GM12878 (cell line): ENCODE measurements around the gene PRUNE2. TPM values are rescaled to one million over a fixed set of nuclear protein-coding genes. Genes with fewer than 3 reads are reported as not detected.

Experiments
- ATAC-seq: fragments of 200-7000 bp; cut with Tn5 transposase; 3 replicates; pipeline ENCODE4 v1.9.1; 2020; ENCODE audit warnings: mild to moderate bottlenecking, moderate library complexity
- BruUV-seq: library from RNA; stranded (reverse); fragments of 400-500 nt; replicated peaks from 2 replicates; lab custom pipeline; 2021; lab: Mats Ljungman, UMichigan
- CTCF ChIA-PET: fragments of 300-600 bp; sonication (Branson Sonifier 250); formaldehyde crosslinking; extraction: SDS; loops from one replicate; lab custom pipeline; 2021; ENCODE audit warnings: inconsistent platforms; lab: Yijun Ruan, JAX
- POLR2A ChIA-PET: fragments of 350-600 bp; formaldehyde crosslinking; extraction: SDS; loops from one replicate; lab custom pipeline; 2021; ENCODE audit warnings: inconsistent platforms; lab: Charles Lee
- RAD21 ChIA-PET: fragments of 300-600 bp; sonication (Branson Sonifier 250); formaldehyde crosslinking; loops from one replicate; lab custom pipeline; 2023; ENCODE audit warnings: antibody characterized with exemption; ENCODE audit not compliant: unreplicated experiment; lab: Charles Lee
- SMC1A ChIA-PET: fragments of 300-600 bp; sonication (Branson Sonifier 250); formaldehyde crosslinking; loops from one replicate; lab custom pipeline; 2023; ENCODE audit not compliant: unreplicated experiment, uncharacterized antibody; lab: Charles Lee
- DNase-seq: peaks from one replicate; pipeline ENCODE4 v3.0.0-alpha.2; 2011; ENCODE audit warnings: low read depth, low spot score
- FAIRE-seq: peaks from 3 replicates; lab custom pipeline; 2011; peaks lifted over from hg19 to GRCh38; lab: Jason Lieb, UNC
- H2AFZ ChIP-seq: 2 replicates; pipeline ENCODE4 v1.6.0; 2011; ENCODE audit warnings: low read depth, low read length, control low read depth; ENCODE audit not compliant: control insufficient read depth
- H3K27ac ChIP-seq: 2 replicates; pipeline ENCODE4 v1.5.1; 2011; ENCODE audit warnings: control low read depth; ENCODE audit not compliant: control insufficient read depth, insufficient read depth
- H3K27me3 ChIP-seq, 2 experiments: replicated peaks in 1 of 2; 2 replicates each; pipeline versions ENCODE4 v1.6.0 to v1.6.1; 2011; ENCODE audit warnings: low read length in 1 of 2; ENCODE audit not compliant: control insufficient read depth in 2 of 2, insufficient read depth in 2 of 2
- H3K36me3 ChIP-seq, 2 experiments: 2 replicates each; pipeline ENCODE4 v1.5.1; 2011; ENCODE audit warnings: low read length in 1 of 2; ENCODE audit not compliant: control insufficient read depth in 2 of 2, insufficient read depth in 2 of 2
- H3K4me1 ChIP-seq: 2 replicates; pipeline ENCODE4 v1.6.1; 2011; ENCODE audit warnings: mild to moderate bottlenecking, low read length, moderate library complexity, mixed read lengths; ENCODE audit not compliant: control insufficient read depth, insufficient read depth
- H3K4me2 ChIP-seq: 2 replicates; pipeline ENCODE4 v1.6.0; 2011; ENCODE audit warnings: control low read depth; ENCODE audit not compliant: control insufficient read depth, insufficient read depth
- H3K4me3 ChIP-seq: fragments of 200-600 bp; sonication (generic); 2 replicates; pipeline ENCODE4 v1.5.1; 2016
- H3K79me2 ChIP-seq: 2 replicates; pipeline ENCODE4 v1.6.0; 2011; ENCODE audit warnings: low read length; ENCODE audit not compliant: control insufficient read depth, insufficient read depth
- H3K9ac ChIP-seq: 2 replicates; pipeline ENCODE4 v1.8.0; 2011; ENCODE audit warnings: low read length, control low read depth, mixed read lengths; ENCODE audit not compliant: control insufficient read depth, insufficient read depth
- H3K9me3 ChIP-seq: replicated peaks from 3 replicates; pipeline ENCODE4 v1.5.1; 2011; ENCODE audit warnings: mild to moderate bottlenecking, low read length; ENCODE audit not compliant: control insufficient read depth, insufficient read depth
- H4K20me1 ChIP-seq: 2 replicates; pipeline ENCODE4 v1.6.0; 2011; ENCODE audit not compliant: control insufficient read depth, insufficient read depth
- CREM ChIP-seq: IDR thresholded peaks from 2 replicates; pipeline ENCODE4 v1.6.1; 2014; ENCODE audit warnings: antibody characterized with exemption, low read depth
- E2F4 ChIP-seq: IDR thresholded peaks from 2 replicates; pipeline ENCODE4 v1.6.1; 2012; ENCODE audit warnings: low read depth, low read length, improper control_type of control experiment
- EED ChIP-seq: sonication (generic); IDR thresholded peaks from 2 replicates; pipeline ENCODE4 v1.6.1; 2016; ENCODE audit warnings: antibody characterized with exemption, low read depth
- ELK1 ChIP-seq: IDR thresholded peaks from 2 replicates; pipeline ENCODE4 v1.6.1; 2012; ENCODE audit warnings: low read depth, low read length, improper control_type of control experiment
- PML ChIP-seq: IDR thresholded peaks from 2 replicates; pipeline ENCODE4 v1.6.1; 2012; ENCODE audit warnings: low read length, inconsistent platforms
- RELA ChIP-seq: fragments of 450-650 bp; IDR thresholded peaks from 2 replicates; pipeline ENCODE4 v1.8.0; 2014; ENCODE audit warnings: borderline replicate concordance; ENCODE audit not compliant: partially characterized antibody
- REST ChIP-seq: IDR thresholded peaks from 2 replicates; pipeline ENCODE4 v1.6.1; 2012; ENCODE audit warnings: mild to moderate bottlenecking, low read depth, low read length
- SIN3A ChIP-seq: IDR thresholded peaks from 2 replicates; pipeline ENCODE4 v1.6.1; 2012; ENCODE audit warnings: low read depth, low read length, improper control_type of control experiment
- TBL1XR1 ChIP-seq: IDR thresholded peaks from 2 replicates; pipeline ENCODE4 v1.6.1; 2012; ENCODE audit warnings: low read depth, low read length, improper control_type of control experiment
- ZSCAN29 ChIP-seq: fragments of 450-650 bp; IDR thresholded peaks from 2 replicates; pipeline ENCODE4 v1.6.1; 2017; ENCODE audit warnings: mild to moderate bottlenecking, moderate library complexity
- WGBS: methylation state at CpG from one replicate; pipeline ENCODE4 v1.1.6; 2016; ENCODE audit warnings: low lambda C conversion rate; ENCODE audit not compliant: insufficient replicate concordance, insufficient coverage; ENCODE audit errors: missing lambda C conversion rate; 5-methylcytosine and 5-hydroxymethylcytosine counted together
- in situ Hi-C: fragments of 300-500 bp; cut with MboI; formaldehyde crosslinking; loops from 9 replicates; pipeline ENCODE4 v1.14.3; 2018; ENCODE audit warnings: mixed read lengths
- intact Hi-C: fragments of 100-400 bp; cut with micrococcal nuclease; formaldehyde crosslinking; loops from one replicate; pipeline ENCODE4 v1.14.2; 2022; ENCODE audit not compliant: unreplicated experiment
- polyA plus RNA-seq, 11 experiments: library from polyadenylated mRNA; depleted of rRNA in 4 of 11; unstranded in 6 of 11; stranded (reverse) in 5 of 11; fragments of >200 nt; fragmentation: Nextera tagmentation in 4 of 11; fragmentation: Illumina TruSeq in 1 of 11; extraction: Ambion mirVana in 4 of 11; extraction: Trizol in 1 of 11; gene quantifications; 1 replicate in 1 of 11; 2 replicates in 10 of 11; pipeline versions ENCODE4 v1.2.1 to v1.2.3, GENCODE V29; 2011 to 2016; ENCODE audit warnings: inconsistent platforms in 2 of 11, missing spikeins in 2 of 11, low read depth in 1 of 11
- total RNA-seq, 4 experiments: library from RNA; depleted of rRNA in 3 of 4; stranded (reverse); fragments of >200 nt in 3 of 4; fragmentation: Illumina TruSeq in 1 of 4; extraction: Trizol in 1 of 4; gene quantifications; 2 replicates each; pipeline versions ENCODE4 v1.2.1 to v1.2.3, GENCODE V29; 2013 to 2021

Gene PRUNE2
- total and polyA plus RNA-seq, 10 of the 15 experiments (the other 5 are each of a cell fraction or from before 2014, with no cell fraction given) = 0.07 to 0.63 (median 0.25) TPM

- no peaks in the 10 kb centered on the region for H3K79me2 ChIP-seq
- H3K27ac ChIP-seq = no peak overlapping the region
- in situ Hi-C loops (no loop called here), intact Hi-C loops (no loop called here)
- DNase-seq = no peak
- H4K20me1 ChIP-seq = no peaks in the 10 kb centered on the region
- H3K4me3 ChIP-seq = no peak overlapping the region
- ChIA-PET SMC1A (no interaction called here), POLR2A (no interaction called here), CTCF (interaction anchor here (0.7 kb wide), 1 partner anchor 326 kb away, joined by 3 read pairs; no protein-coding TSS in a partner anchor), RAD21 (no interaction called here)
- no peak for TF ChIP-seq ZSCAN29
- TF ChIP-seq PML = no peak
- TF ChIP-seq EED = no peak
- TF ChIP-seq REST = no peak
- TF ChIP-seq ELK1 = no peak
- TF ChIP-seq TBL1XR1 = no peak
- TF ChIP-seq RELA = no peak
- TF ChIP-seq E2F4 = no peak
- TF ChIP-seq CREM = no peak
- no peak for TF ChIP-seq SIN3A
- BruUV-seq = no TSS peak
- no peak overlapping the region for H2AFZ ChIP-seq
- no peak overlapping the region for H3K4me2 ChIP-seq
- 86% methylated on average over 4 of the region's 4 CpGs for WGBS
- no peaks in the 10 kb centered on the region for H3K27me3 ChIP-seq
- no peak for ATAC-seq
- no peak overlapping the region for H3K9ac ChIP-seq
- FAIRE-seq = no peak
- H3K9me3 ChIP-seq = no peaks in the 10 kb centered on the region
- H3K36me3 ChIP-seq = no peaks in the 10 kb centered on the region
- peaks cover 6% of the 10 kb centered on the region for H3K4me1 ChIP-seq
Measured at GRCh38 chr9:76638001-76638400, 267.9 kb downstream of the PRUNE2 start.
